ENCODE measurements around the gene CKB. TPM values are rescaled to one million over a fixed set of nuclear protein-coding genes. Genes with fewer than 3 reads are reported as not detected.
A peak's percentile ranks its signal among the peaks of the same experiment; 100 is the strongest.

CKB gene
- total RNA-seq, 4 donors from 2014 or later = 453 to 1,624 (median 922) TPM

GRCh38 chr14:103520657-103521437 is 1.8 kb downstream of the CKB start:
- Histone ChIP-seq H3K27me3 (no peaks in the 10 kb centered on the region), H3K9me3 (no peaks in the 10 kb centered on the region), H3K4me1 (peaks cover 0 to 73% (median 37%) of the 10 kb centered on the region in 3 donors), H3K4me3 (peak overlapping the region; percentile 84 to 93), H3K27ac (peak overlapping the region; percentile 97 to 99 (median 98)), H3K36me3 (peaks cover 0 to 14% of the 10 kb centered on the region in 2 donors)
- ATAC-seq = peak; percentile 60
- 0% methylated on average over 7 to 10 of the region's 66 CpGs for WGBS, 2 donors (ENCODE audit: low coverage in 1 of 2)
- TF ChIP-seq POLR2A (IDR thresholded peaks at IDR 0.05) = peak in 1 of 2 donors; percentile 42
- TF ChIP-seq, protein P1, sequence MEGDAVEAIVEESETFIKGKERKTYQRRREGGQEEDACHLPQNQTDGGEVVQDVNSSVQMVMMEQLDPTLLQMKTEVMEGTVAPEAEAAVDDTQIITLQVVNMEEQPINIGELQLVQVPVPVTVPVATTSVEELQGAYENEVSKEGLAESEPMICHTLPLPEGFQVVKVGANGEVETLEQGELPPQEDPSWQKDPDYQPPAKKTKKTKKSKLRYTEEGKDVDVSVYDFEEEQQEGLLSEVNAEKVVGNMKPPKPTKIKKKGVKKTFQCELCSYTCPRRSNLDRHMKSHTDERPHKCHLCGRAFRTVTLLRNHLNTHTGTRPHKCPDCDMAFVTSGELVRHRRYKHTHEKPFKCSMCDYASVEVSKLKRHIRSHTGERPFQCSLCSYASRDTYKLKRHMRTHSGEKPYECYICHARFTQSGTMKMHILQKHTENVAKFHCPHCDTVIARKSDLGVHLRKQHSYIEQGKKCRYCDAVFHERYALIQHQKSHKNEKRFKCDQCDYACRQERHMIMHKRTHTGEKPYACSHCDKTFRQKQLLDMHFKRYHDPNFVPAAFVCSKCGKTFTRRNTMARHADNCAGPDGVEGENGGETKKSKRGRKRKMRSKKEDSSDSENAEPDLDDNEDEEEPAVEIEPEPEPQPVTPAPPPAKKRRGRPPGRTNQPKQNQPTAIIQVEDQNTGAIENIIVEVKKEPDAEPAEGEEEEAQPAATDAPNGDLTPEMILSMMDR (IDR thresholded peaks at IDR 0.05) = peak in 3 of 4 experiments; percentile 65 to 83 (median 78)
- peak; percentile 80 for TF ChIP-seq POLR2AphosphoS5 (IDR thresholded peaks at IDR 0.05)
- TF ChIP-seq EP300 (IDR thresholded peaks at IDR 0.05) = no peak

- peak overlapping the region; percentile 97 to 99 (median 98) for H3K27ac ChIP-seq
- peaks cover 0 to 14% of the 10 kb centered on the region in 2 donors for H3K36me3 ChIP-seq
- H3K9me3 ChIP-seq = no peaks in the 10 kb centered on the region
- no peak for ATAC-seq
- H3K27me3 ChIP-seq = no peaks in the 10 kb centered on the region
- peaks cover 0 to 73% (median 37%) of the 10 kb centered on the region in 3 donors for H3K4me1 ChIP-seq
- TF ChIP-seq EP300 (IDR thresholded peaks at IDR 0.05) (no peak), POLR2AphosphoS5 (IDR thresholded peaks at IDR 0.05) (no peak), POLR2A (IDR thresholded peaks at IDR 0.05) (no peak)
- TF ChIP-seq, protein P1 (IDR thresholded peaks at IDR 0.05) = no peak
- H3K4me3 ChIP-seq = peak overlapping the region; percentile 84 to 93
- WGBS, 2 donors (ENCODE audit: low coverage in 1 of 2) = 48% methylated on average over 2 of the region's 10 CpGs; no CpG with 5 or more reads in 1 of the 2 donors
These were observed 2.4 kb downstream of the CKB start for GRCh38 chr14:103520269-103520656.

DNA sequence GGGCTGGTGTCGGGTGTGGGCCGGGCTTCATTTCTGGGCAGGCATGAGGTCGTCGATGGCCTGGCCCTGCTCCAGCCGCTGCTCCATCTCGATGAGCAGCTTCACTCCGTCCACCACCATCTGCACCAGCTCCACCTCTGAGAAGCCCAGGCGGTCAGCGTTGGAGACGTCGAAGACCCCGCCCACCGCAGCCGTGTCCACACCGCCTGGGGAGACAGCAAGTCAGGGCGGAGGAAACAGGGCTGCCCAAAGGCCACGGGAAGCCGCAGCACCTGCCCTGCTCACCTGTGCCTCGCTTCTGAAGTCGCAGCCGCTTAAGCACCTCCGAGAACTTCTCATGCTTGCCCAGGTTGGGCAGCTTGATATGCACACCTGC is 2.8 kb downstream of the CKB start:
- WGBS, 2 donors (ENCODE audit: low coverage in 1 of 2) = 20% methylated on average over 2 of the region's 22 CpGs; no CpG with 5 or more reads in 1 of the 2 donors
- Histone ChIP-seq H3K4me3 (peak overlapping the region; percentile 84 to 93), H3K27me3 (no peaks in the 10 kb centered on the region), H3K27ac (peak overlapping the region; percentile 97 to 99 (median 98)), H3K36me3 (peaks cover 0 to 14% of the 10 kb centered on the region in 2 donors), H3K9me3 (no peaks in the 10 kb centered on the region), H3K4me1 (peaks cover 0 to 71% (median 37%) of the 10 kb centered on the region in 3 donors)
- TF ChIP-seq EP300 (IDR thresholded peaks at IDR 0.05) = no peak
- peak in 1 of 2 donors; percentile 7 for TF ChIP-seq POLR2A (IDR thresholded peaks at IDR 0.05)
- ATAC-seq = no peak

DNA sequence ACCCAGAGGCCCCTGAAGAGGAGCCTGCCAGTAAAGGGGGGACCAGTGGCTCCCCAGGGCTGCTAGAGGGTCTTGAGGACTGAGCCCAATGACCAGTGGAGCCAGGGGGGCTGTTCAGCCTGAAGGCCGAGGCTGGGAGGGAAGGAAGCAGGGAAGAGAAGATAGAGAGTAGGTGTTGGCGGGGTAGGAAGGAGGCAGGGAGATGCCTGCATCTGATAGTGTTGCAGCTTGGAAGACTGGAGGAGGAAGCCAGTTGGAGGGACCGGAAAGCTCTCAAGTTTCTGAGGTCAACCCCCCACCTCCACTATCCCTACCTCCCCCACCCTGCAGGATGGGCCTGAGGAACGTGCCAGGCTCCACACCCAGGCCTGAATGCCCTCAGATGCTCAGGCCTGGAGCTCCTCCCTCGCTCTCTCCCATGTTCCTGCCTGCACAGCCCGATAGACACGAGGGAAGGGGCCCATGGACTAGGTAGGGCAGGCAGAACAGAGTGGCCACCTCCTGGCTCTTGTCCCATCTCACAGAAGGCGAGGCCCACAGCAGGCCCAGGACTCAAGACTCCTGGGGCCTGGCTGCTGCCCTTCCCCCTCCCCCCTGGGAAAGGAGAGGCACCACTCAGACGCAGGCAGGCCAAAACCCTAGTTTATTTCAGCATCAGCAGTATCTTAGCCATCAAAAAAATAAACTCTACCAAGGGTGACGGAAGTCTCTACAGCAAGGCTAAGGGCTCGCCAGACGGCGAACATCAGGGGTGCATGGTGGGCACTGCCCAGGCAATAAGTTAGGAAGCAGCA is 3.4 kb downstream of the CKB start:
- ATAC-seq = no peak
- Histone ChIP-seq H3K9me3 (no peaks in the 10 kb centered on the region), H3K27me3 (no peaks in the 10 kb centered on the region), H3K27ac (peak overlapping the region; percentile 49 to 99 (median 98)), H3K4me3 (peak overlapping the region in 1 of 2 donors; percentile 84), H3K36me3 (peaks cover 0 to 14% of the 10 kb centered on the region in 2 donors), H3K4me1 (peaks cover 0 to 66% (median 37%) of the 10 kb centered on the region in 3 donors)
- TF ChIP-seq, protein P1 (IDR thresholded peaks at IDR 0.05) = no peak
- no peak for TF ChIP-seq POLR2AphosphoS5 (IDR thresholded peaks at IDR 0.05)
- no peak for TF ChIP-seq EP300 (IDR thresholded peaks at IDR 0.05)
- TF ChIP-seq POLR2A (IDR thresholded peaks at IDR 0.05) = no peak
- WGBS, 2 donors (ENCODE audit: low coverage in 1 of 2) = 0 to 20% methylated on average over 1 to 4 of the region's 13 CpGs

DNA sequence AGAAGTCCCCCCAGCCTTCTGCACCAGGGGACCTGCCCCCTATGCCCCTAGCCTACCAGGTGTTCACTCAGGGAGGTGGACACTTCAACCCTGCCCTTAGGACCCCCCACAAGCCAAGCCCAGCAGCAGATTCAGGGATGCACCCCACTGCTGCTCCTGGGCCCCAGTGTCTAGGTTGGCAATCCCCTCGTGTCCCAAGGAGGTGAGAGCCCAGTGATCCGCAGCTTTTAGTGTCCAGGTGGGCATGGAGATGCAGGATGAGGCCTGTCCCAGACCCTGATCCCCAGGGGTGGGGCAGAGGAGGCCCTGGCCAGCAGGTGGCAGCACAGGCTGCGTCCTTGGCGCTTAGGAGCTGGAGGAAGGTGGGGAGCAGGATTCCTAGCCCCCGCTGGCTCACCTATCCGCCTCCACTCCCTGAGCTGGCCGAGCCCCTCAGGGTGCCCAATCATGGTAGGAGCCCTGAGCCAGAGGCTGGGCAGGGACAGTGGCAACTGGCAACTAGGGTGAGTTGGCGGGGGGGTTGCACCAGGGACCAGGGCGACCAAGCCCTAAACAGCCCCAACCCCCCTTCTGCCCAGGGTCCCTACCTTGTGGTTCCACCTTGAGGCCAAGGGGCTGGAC is 4.1 kb downstream of the CKB start:
- Histone ChIP-seq H3K27me3 (no peaks in the 10 kb centered on the region), H3K27ac (peak overlapping the region; percentile 49 to 99 (median 98)), H3K4me3 (no peak overlapping the region), H3K36me3 (peaks cover 0 to 14% of the 10 kb centered on the region in 2 donors), H3K4me1 (peaks cover 0 to 68% (median 41%) of the 10 kb centered on the region in 3 donors), H3K9me3 (no peaks in the 10 kb centered on the region)
- WGBS, 2 donors (ENCODE audit: low coverage in 1 of 2) = no CpG with 5 or more reads among the region's 9 CpGs
- TF ChIP-seq POLR2A (IDR thresholded peaks at IDR 0.05) = peak in 1 of 2 donors; percentile 5
- TF ChIP-seq, protein P1 (IDR thresholded peaks at IDR 0.05) = peak in 3 of 4 experiments; percentile 94 to 98 (median 96)
- TF ChIP-seq POLR2AphosphoS5 (IDR thresholded peaks at IDR 0.05) = peak; percentile 16
- no peak for TF ChIP-seq EP300 (IDR thresholded peaks at IDR 0.05)
- ATAC-seq = peak; percentile 47
